ENCODE measurements around the gene TOB1. TPM values are rescaled to one million over a fixed set of nuclear protein-coding genes. Genes with fewer than 3 reads are reported as not detected.

The TOB1 gene
- polyA plus RNA-seq, 1 experiment = 20.3 TPM

GRCh38 chr17:50830994-50831393, 35.2 kb downstream of the TOB1 start:
- ChIA-PET CTCF (interaction anchor here (0.6 to 1.0 kb wide), 2 partner anchors 21 to 48 kb away, joined by 3 to 7 read pairs; no protein-coding TSS in a partner anchor), POLR2A (no interaction called here)
- TF ChIP-seq CTCF (IDR thresholded peaks at IDR 0.05; ENCODE audit: low read depth, low read length) = no peak
- peaks cover 4% of the 10 kb centered on the region for H3K27me3 ChIP-seq (ENCODE audit: control insufficient read depth, insufficient read depth, low read length)
- DNase-seq (ENCODE audit: low read depth, low spot score) = no peak
- no peaks in the 10 kb centered on the region; the same call in 1 of the 2 replicates for H3K9me3 ChIP-seq (ENCODE audit: control insufficient read depth, insufficient read depth, low read length)
- no peak overlapping the region for H3K4me3 ChIP-seq (ENCODE audit: low read depth, low read length)
- no peak overlapping the region for H3K27ac ChIP-seq (ENCODE audit: low read depth, low read length)

- H3K27ac ChIP-seq (ENCODE audit: low read depth, low read length) = no peak overlapping the region
- POLR2A ChIA-PET = no interaction called here
- peaks cover 4% of the 10 kb centered on the region for H3K27me3 ChIP-seq (ENCODE audit: control insufficient read depth, insufficient read depth, low read length)
- no peak overlapping the region for H3K4me3 ChIP-seq (ENCODE audit: low read depth, low read length)
- H3K9me3 ChIP-seq (ENCODE audit: control insufficient read depth, insufficient read depth, low read length) = no peaks in the 10 kb centered on the region; the same call in 1 of the 2 replicates
- no peak for TF ChIP-seq CTCF (IDR thresholded peaks at IDR 0.05; ENCODE audit: low read depth, low read length)
- DNase-seq (ENCODE audit: low read depth, low spot score) = no peak
- CTCF ChIA-PET = interaction anchor here (0.6 to 1.3 kb wide), 3 partner anchors 13 to 48 kb away, joined by 3 to 7 read pairs (median 6); no protein-coding TSS in a partner anchor
These were observed 35.8 kb downstream of the TOB1 start for GRCh38 chr17:50830352-50830751.

GRCh38 chr17:50829332-50829731, 36.8 kb downstream of the TOB1 start:
- H3K27ac ChIP-seq (ENCODE audit: low read depth, low read length) = no peak overlapping the region
- no peak for TF ChIP-seq CTCF (IDR thresholded peaks at IDR 0.05; ENCODE audit: low read depth, low read length)
- CTCF ChIA-PET = interaction anchor here (1.3 kb wide), 1 partner anchor 12 kb away, joined by 6 read pairs; no protein-coding TSS in a partner anchor
- H3K4me3 ChIP-seq (ENCODE audit: low read depth, low read length) = no peak overlapping the region
- no peaks in the 10 kb centered on the region; the same call in 1 of the 2 replicates for H3K9me3 ChIP-seq (ENCODE audit: control insufficient read depth, insufficient read depth, low read length)
- no peak for DNase-seq (ENCODE audit: low read depth, low spot score)
- POLR2A ChIA-PET = no interaction called here
- peaks cover 4% of the 10 kb centered on the region for H3K27me3 ChIP-seq (ENCODE audit: control insufficient read depth, insufficient read depth, low read length)

- CTCF ChIA-PET = interaction anchor here (0.7 to 4.6 kb wide), 3 partner anchors 12 to 46 kb away, joined by 5 to 19 read pairs (median 6); no protein-coding TSS in a partner anchor
- no peak overlapping the region for H3K27ac ChIP-seq (ENCODE audit: low read depth, low read length)
- peaks cover 4% of the 10 kb centered on the region for H3K27me3 ChIP-seq (ENCODE audit: control insufficient read depth, insufficient read depth, low read length)
- H3K4me3 ChIP-seq (ENCODE audit: low read depth, low read length) = no peak overlapping the region
- no peak for TF ChIP-seq CTCF (IDR thresholded peaks at IDR 0.05; ENCODE audit: low read depth, low read length)
- POLR2A ChIA-PET = no interaction called here
- H3K9me3 ChIP-seq (ENCODE audit: control insufficient read depth, insufficient read depth, low read length) = no peaks in the 10 kb centered on the region; the same call in 1 of the 2 replicates
- no peak for DNase-seq (ENCODE audit: low read depth, low spot score)
These were observed 37.5 kb downstream of the TOB1 start for GRCh38 chr17:50828508-50829170.

- H3K27ac ChIP-seq (ENCODE audit: low read depth, low read length) = no peak overlapping the region
- no peak for TF ChIP-seq CTCF (IDR thresholded peaks at IDR 0.05; ENCODE audit: low read depth, low read length)
- DNase-seq (ENCODE audit: low read depth, low spot score) = no peak
- H3K4me3 ChIP-seq (ENCODE audit: low read depth, low read length) = no peak overlapping the region
- no peaks in the 10 kb centered on the region for H3K9me3 ChIP-seq (ENCODE audit: control insufficient read depth, insufficient read depth, low read length)
- ChIA-PET CTCF (interaction anchor here (1.5 to 4.6 kb wide), 2 partner anchors 8 to 42 kb away, joined by 5 to 19 read pairs; no protein-coding TSS in a partner anchor), POLR2A (no interaction called here)
- H3K27me3 ChIP-seq (ENCODE audit: control insufficient read depth, insufficient read depth, low read length) = peaks cover 18% of the 10 kb centered on the region
These were observed 41.0 kb downstream of the TOB1 start for GRCh38 chr17:50825188-50825587.
